ENCODE results near the gene SPI1. TPM values are rescaled to one million over a fixed set of nuclear protein-coding genes. Genes with fewer than 3 reads are reported as not detected.

Gene SPI1
- total and polyA plus RNA-seq, 7 donors = 1.6 to 8.3 (median 3.6) TPM

DNA sequence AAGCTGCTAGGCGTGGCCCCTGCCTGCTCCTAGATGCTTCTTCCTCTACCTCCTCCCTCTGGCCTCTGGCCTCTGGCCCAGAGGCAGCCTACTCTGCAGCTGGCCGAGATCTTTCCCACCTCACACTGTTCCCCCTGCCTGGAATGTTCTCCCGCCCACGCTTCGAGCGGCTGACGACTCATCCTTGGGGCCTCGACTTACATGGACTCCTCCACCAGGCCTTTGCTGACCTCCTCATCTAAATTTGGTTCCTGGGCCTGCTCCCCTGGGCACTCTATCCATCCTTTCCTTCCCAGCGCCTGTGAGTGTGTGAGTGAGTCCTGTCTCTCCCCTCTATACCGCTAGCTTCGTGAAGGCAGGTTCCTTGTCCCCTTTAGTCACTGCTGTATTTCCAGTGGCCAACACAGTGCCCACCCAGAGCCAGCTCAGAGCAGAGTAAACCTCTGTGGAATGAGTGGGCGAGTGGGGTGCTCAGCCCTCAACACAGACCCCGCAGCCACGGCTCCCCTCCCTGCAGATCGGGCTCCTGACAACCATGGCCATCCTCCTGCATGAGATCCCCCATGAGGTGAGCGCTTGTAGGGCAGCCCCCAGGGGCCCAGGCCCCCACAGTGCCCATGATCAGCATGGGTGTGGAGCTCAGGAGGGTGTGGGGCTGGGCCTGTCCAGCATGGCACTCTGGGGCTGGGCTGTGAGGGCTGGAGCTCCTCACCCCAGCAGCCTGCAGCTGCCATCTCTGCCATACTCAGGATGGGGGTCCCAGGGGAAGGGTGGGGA, 35.7 kb upstream of the SPI1 start:
- ATAC-seq (peak in 2 of 4 donors; percentile 10 to 18), DNase-seq (peak in 1 of 2 donors; percentile 74)
- no peak for TF ChIP-seq CTCF (IDR thresholded peaks at IDR 0.05)

DNA sequence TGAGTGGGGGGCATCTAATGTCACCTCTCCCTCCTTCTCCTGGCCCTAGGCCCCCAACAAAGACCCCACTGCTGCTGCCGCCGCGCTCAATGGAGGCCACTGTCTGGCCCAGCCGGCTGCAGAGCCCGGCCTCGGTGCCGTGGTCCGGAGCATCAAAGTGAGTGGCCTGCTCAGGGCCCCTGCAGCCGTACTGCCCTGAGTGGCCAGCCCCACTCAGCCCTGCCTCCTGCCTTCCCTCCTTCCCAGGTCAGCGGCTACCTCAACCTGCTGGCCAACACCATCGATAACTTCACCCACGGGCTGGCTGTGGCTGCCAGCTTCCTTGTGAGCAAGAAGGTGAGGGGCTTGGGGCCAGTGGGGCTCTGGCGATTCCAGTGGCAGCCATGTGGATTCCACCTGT, 35.0 kb upstream of the SPI1 start:
- H3K27ac ChIP-seq = peak overlapping the region; percentile 89
- H3K4me1 ChIP-seq = peaks cover 43% of the 10 kb centered on the region
- 87 to 94% (median 90%) methylated on average over 13 of the region's 13 CpGs for WGBS, 3 donors
- TF ChIP-seq CTCF (IDR thresholded peaks at IDR 0.05) = no peak
- DNase-seq (no peak), ATAC-seq (no peak)
- intact Hi-C loops (cut with DNase I) = no loop called here
- no peaks in the 10 kb centered on the region for H3K9me3 ChIP-seq
- H3K4me3 ChIP-seq = no peak overlapping the region
- H3K36me3 ChIP-seq (ENCODE audit: insufficient read depth in 1 of 2, low read depth in 1 of 2) = peaks cover 14 to 60% of the 10 kb centered on the region in 2 donors
- H3K27me3 ChIP-seq (ENCODE audit: insufficient read depth in 3 of 3, low read length in 2 of 3) = no peaks in the 10 kb centered on the region

More for the DNA sequence above, 35.7 kb upstream of the SPI1 start:
- WGBS, 3 donors = 69 to 75% (median 71%) methylated on average over 16 of the region's 16 CpGs
- H3K4me3 ChIP-seq = no peak overlapping the region
- no peaks in the 10 kb centered on the region for H3K9me3 ChIP-seq
- H3K27me3 ChIP-seq (ENCODE audit: insufficient read depth in 3 of 3, low read length in 2 of 3) = no peaks in the 10 kb centered on the region
- H3K36me3 ChIP-seq (ENCODE audit: insufficient read depth in 1 of 2, low read depth in 1 of 2) = peaks cover 16 to 68% of the 10 kb centered on the region in 2 donors
- intact Hi-C loops (cut with DNase I) = no loop called here
- peak overlapping the region; percentile 89 for H3K27ac ChIP-seq
- H3K4me1 ChIP-seq = peaks cover 40% of the 10 kb centered on the region

DNA sequence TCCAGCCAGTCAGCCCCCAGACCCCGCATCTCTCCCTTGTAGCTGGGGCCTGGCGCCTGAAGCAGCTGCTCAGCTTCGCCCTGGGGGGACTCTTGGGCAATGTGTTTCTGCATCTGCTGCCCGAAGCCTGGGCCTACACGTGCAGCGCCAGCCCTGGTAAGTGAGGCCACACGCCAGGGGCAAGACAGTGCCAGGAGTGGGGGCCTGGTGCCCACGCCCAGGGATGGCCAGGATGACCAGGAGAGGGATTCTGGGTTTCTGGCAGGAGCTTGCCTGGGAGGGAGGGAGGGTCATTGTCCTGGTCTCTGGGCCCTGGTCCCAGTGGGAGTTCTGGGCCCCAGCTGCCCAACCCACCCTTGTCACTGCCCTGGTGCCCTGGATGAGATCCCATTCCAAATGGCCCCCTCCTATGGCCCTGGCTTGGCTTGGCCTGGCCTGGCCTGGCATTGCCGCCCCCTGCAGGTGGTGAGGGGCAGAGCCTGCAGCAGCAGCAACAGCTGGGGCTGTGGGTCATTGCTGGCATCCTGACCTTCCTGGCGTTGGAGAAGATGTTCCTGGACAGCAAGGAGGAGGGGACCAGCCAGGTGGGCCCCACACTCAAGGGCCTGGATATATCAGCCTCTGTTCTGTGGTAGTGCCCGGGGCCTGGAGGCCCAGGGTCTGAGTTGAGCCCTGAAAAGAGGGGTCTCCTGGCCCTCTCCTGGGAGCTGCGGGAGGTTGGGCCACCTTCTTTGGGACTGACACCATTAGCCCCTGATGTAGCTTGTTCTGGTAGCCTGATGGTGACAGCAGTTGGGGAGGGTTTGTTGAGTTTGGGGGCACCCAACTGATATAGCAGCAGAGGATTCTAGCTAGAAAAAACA, 33.8 kb upstream of the SPI1 start:
- WGBS, 3 donors = 45 to 69% (median 59%) methylated on average over 11 to 12 of the region's 12 CpGs
- H3K27ac ChIP-seq = no peak overlapping the region
- peaks cover 43% of the 10 kb centered on the region for H3K4me1 ChIP-seq

More for the DNA sequence above, 33.8 kb upstream of the SPI1 start:
- peak; percentile 63 to 82 for DNase-seq
- Histone ChIP-seq H3K4me3 (no peak overlapping the region), H3K9me3 (no peaks in the 10 kb centered on the region), H3K27me3 (ENCODE audit: insufficient read depth in 3 of 3, low read length in 2 of 3) (no peaks in the 10 kb centered on the region), H3K36me3 (ENCODE audit: insufficient read depth in 1 of 2, low read depth in 1 of 2) (peaks cover 8 to 48% of the 10 kb centered on the region in 2 donors)
- peak; percentile 64 for TF ChIP-seq CTCF (IDR thresholded peaks at IDR 0.05)
- intact Hi-C loops (cut with DNase I) = no loop called here
- no peak for ATAC-seq
